Choroid plexus epithelial cell (primary cell): Measurements from ENCODE around the gene CACNB4.
A peak's percentile ranks its signal among the peaks of the same experiment; 100 is the strongest.

Experiments used
- DNase-seq: peaks from one replicate; pipeline ENCODE4 v3.0.0-alpha.2; 2010; ENCODE audit warnings: low read depth
- H3K4me3 ChIP-seq: 2 replicates; pipeline ENCODE4 v1.5.1; 2011; ENCODE audit warnings: low read depth, mild to moderate bottlenecking, control low read depth, low read length, moderate library complexity
- TF ChIP-seq, protein P1 (sequence below): conservative IDR thresholded peaks from 2 replicates; pipeline ENCODE4 v1.5.1; 2011; ENCODE audit warnings: low read depth, mild to moderate bottlenecking, control low read depth, inconsistent platforms, low read length, moderate library complexity

The CACNB4 gene

DNA sequence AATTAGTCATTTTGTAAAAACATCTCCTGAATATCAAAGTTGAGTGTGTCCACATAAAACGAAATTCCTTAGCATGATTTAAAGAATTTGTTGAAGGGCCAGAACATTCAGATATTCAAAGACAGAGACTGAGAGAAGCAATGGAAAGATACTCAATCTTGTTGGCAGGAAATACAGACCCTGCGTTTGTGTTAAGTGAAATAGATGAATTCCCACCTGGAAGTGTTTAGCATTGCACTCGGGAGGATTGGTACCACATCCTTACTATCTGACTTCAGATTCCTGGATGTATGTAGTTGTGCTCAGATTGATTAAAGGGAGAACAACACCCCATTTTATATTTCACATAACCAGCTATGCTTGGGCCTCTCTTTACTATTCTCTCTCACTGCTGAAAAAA, 260.9 kb downstream of the CACNB4 start:
- no peak for DNase-seq
- TF ChIP-seq, protein P1, sequence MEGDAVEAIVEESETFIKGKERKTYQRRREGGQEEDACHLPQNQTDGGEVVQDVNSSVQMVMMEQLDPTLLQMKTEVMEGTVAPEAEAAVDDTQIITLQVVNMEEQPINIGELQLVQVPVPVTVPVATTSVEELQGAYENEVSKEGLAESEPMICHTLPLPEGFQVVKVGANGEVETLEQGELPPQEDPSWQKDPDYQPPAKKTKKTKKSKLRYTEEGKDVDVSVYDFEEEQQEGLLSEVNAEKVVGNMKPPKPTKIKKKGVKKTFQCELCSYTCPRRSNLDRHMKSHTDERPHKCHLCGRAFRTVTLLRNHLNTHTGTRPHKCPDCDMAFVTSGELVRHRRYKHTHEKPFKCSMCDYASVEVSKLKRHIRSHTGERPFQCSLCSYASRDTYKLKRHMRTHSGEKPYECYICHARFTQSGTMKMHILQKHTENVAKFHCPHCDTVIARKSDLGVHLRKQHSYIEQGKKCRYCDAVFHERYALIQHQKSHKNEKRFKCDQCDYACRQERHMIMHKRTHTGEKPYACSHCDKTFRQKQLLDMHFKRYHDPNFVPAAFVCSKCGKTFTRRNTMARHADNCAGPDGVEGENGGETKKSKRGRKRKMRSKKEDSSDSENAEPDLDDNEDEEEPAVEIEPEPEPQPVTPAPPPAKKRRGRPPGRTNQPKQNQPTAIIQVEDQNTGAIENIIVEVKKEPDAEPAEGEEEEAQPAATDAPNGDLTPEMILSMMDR, result no peak
- H3K4me3 ChIP-seq, result no peak overlapping the region

- no peak overlapping the region for H3K4me3 ChIP-seq
- no peak for DNase-seq
- TF ChIP-seq, protein P1, result no peak
Measured at GRCh38 chr2:151833984-151834383, 264.9 kb downstream of the CACNB4 start.

GRCh38 chr2:151830961-151831360, 267.9 kb downstream of the CACNB4 start:
- no peak overlapping the region for H3K4me3 ChIP-seq
- DNase-seq, result no peak
- TF ChIP-seq, protein P1, result no peak

DNA sequence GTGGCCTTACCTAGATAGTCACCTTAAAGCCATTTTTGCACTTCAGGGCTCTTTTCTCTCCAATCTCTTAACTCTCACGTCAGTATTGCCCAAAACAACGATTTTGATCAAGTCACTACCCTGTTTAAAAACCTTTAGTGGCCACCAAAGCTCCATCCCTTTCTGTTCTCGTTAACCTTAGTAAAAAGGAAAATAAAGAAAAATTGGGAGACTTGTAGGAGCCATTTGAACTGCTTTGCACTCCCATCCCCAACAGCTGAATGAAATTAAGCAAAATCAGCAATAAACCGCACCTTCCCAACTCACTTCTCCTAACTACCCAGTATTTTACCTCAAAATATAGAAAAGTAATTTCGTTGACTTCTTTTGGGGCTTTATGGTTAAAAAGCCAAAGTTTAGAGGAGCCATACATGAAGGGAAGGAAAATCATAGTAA, 269.9 kb downstream of the CACNB4 start:
- H3K4me3 ChIP-seq, result peak overlapping the region; percentile 87
- no peak for DNase-seq
- TF ChIP-seq, protein P1, result no peak

DNA sequence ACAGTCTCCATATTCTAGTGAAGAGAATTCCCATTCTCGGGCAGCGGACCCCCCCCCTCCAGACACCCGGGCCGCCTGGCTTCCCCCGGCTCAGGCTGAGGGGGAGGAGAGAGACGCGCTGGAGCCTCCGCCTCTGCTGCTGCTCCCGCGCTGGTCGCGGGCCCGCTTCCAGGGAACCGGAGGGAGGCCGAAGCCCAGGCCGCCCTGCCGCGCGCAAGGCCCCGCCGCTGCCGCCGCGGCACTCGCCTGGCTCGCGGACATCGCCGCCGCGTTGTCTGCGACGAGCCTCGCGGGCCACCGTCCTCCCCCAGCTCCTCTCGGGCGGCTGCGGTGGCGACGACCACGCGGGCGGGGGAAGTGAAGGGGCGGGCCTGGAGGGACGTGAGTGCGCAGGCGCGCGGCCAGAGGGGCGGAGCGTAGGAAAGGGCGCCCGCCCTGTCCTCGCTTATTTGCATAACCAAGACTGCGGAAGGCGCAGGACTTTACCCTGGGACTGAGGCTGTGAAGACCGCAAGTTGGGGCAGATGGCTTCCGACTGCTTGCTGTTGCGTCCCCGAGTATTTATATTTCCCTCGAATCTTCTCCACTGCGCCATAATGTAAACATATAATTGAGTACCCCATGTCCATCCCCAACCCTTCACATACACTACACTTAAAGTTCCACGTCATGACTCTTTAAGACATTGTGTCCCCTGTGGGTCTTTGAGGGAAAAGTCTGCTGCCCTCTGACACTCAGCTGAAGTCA, 270.5 kb downstream of the CACNB4 start, which contains the start of gene ARL5A:
Gene ARL5A (minus strand): TSS at position 279 of the 747 bp plus-strand sequence. CDS start 245 bp downstream, at position 34.
- peak; percentile 97 for DNase-seq
- peak within 1 kb of the TSS; percentile 87 for H3K4me3 ChIP-seq
- TF ChIP-seq, protein P1, result no peak

- TF ChIP-seq, protein P1, result no peak
- peak overlapping the region; percentile 87 for H3K4me3 ChIP-seq
- peak; percentile 28 for DNase-seq
Measured at GRCh38 chr2:151827564-151828142, 271.2 kb downstream of the CACNB4 start.

DNA sequence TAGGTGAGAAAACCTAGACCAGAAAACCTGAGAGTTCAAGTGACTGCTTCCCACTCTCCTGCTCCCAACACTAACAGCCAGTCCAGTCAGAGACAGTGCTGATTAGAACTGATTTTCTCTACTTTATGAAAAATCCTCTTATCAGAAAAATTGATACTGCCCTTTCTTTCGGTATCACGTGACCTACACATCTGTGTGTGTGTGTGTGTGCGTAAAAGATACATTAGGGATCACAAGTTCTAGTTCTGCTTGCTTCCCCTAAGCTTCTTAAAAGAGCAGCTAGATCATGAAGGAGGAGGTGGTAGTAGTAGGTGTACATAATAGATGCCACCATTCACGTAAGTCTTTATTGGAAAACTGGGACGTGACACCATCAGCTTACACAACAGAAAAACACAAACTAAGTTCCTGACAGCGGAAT, 272.1 kb downstream of the CACNB4 start:
- TF ChIP-seq, protein P1, result no peak
- peak overlapping the region; percentile 87 for H3K4me3 ChIP-seq
- DNase-seq, result peak; percentile 23
